K562 (cell line): ENCODE measurements around the gene HDHD5.
A peak's percentile ranks its signal among the peaks of the same experiment; 100 is the strongest.

Source experiments
- CEBPB ChIP-seq: fragments of 450-650 bp; IDR thresholded peaks from 2 replicates; pipeline ENCODE4 v1.6.1; 2016; ENCODE audit warnings: missing genetic modification characterization, missing compliant biosample characterization
- ETV5 ChIP-seq: sonication (generic); formaldehyde crosslinking; IDR thresholded peaks from 2 replicates; pipeline ENCODE4 v1.4.0; 2020; ENCODE audit warnings: low read depth, mild to moderate bottlenecking, missing genetic modification reagents
- EZH2 ChIP-seq: IDR thresholded peaks from 2 replicates; pipeline ENCODE4 v1.6.1; 2012; ENCODE audit warnings: low read depth, mild to moderate bottlenecking, inconsistent platforms, low read length, borderline replicate concordance
- JUNB ChIP-seq: fragments of 450-650 bp; formaldehyde crosslinking; conservative IDR thresholded peaks from 2 replicates; pipeline ENCODE4 v1.4.0; 2020; ENCODE audit warnings: mild to moderate bottlenecking
- POLR2A ChIP-seq: fragments of 450-650 bp; conservative IDR thresholded peaks from 2 replicates; pipeline ENCODE4 v1.6.1; 2016
- ZNF24 ChIP-seq: fragments of 450-650 bp; IDR thresholded peaks from 2 replicates; pipeline ENCODE4 v1.6.1; 2016
- ZNF584 ChIP-seq: fragments of 200-800 bp; sonication (Bioruptor generic); IDR thresholded peaks from 2 replicates; pipeline ENCODE4 v1.6.1; 2016; ENCODE audit warnings: low read depth, mild to moderate bottlenecking, missing genetic modification characterization, missing compliant biosample characterization
- TF ChIP-seq, protein P1 (sequence below), 3 experiments: IDR thresholded peaks in 2 of 3; conservative IDR thresholded peaks in 1 of 3; 2 replicates each; pipeline ENCODE4 v1.5.1; 2011 to 2012; ENCODE audit warnings: low read length in 3 of 3, mild to moderate bottlenecking in 3 of 3, control low read depth in 2 of 3, improper control_type of control experiment in 1 of 3, inconsistent platforms in 1 of 3, low read depth in 1 of 3, mixed read lengths in 1 of 3, moderate library complexity in 1 of 3; ENCODE audit not compliant: insufficient read depth in 2 of 3
- TF ChIP-seq, protein P2 (sequence below): fragments of 250-450 bp; sonication (Bioruptor Pico); IDR thresholded peaks from 2 replicates; pipeline ENCODE4 v1.5.1; 2021; ENCODE audit warnings: mild to moderate bottlenecking

GRCh38 chr22:17137170-17137569 lies 21.9 kb downstream of the HDHD5 start:
- TF ChIP-seq, protein P1, sequence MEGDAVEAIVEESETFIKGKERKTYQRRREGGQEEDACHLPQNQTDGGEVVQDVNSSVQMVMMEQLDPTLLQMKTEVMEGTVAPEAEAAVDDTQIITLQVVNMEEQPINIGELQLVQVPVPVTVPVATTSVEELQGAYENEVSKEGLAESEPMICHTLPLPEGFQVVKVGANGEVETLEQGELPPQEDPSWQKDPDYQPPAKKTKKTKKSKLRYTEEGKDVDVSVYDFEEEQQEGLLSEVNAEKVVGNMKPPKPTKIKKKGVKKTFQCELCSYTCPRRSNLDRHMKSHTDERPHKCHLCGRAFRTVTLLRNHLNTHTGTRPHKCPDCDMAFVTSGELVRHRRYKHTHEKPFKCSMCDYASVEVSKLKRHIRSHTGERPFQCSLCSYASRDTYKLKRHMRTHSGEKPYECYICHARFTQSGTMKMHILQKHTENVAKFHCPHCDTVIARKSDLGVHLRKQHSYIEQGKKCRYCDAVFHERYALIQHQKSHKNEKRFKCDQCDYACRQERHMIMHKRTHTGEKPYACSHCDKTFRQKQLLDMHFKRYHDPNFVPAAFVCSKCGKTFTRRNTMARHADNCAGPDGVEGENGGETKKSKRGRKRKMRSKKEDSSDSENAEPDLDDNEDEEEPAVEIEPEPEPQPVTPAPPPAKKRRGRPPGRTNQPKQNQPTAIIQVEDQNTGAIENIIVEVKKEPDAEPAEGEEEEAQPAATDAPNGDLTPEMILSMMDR (IDR thresholded peaks at IDR 0.05 in 2 of 3, conservative IDR thresholded peaks at IDR 0.05 in 1 of 3; ENCODE audit: insufficient read depth in 2 of 3, low read depth in 1 of 3, low read length in 3 of 3): no peak
- no peak for TF ChIP-seq CEBPB (tag)
- TF ChIP-seq ZNF584: no peak
- no peak for TF ChIP-seq ETV5
- TF ChIP-seq, protein P2, sequence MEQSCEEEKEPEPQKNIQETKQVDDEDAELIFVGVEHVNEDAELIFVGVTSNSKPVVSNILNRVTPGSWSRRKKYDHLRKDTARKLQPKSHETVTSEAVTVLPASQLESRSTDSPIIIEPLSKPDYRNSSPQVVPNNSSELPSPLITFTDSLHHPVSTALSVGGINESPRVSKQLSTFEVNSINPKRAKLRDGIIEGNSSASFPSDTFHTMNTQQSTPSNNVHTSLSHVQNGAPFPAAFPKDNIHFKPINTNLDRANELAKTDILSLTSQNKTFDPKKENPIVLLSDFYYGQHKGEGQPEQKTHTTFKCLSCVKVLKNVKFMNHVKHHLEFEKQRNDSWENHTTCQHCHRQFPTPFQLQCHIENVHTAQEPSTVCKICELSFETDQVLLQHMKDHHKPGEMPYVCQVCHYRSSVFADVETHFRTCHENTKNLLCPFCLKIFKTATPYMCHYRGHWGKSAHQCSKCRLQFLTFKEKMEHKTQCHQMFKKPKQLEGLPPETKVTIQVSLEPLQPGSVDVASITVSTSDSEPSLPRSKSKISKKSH (CRISPR knock-in tag): no peak
- TF ChIP-seq JUNB (CRISPR knock-in tag): no peak
- TF ChIP-seq EZH2: no peak
- TF ChIP-seq POLR2A: no peak
- TF ChIP-seq ZNF24: 0 out of 2 replicates have a peak, but pooled peaks have one; percentile 30
